Adipocyte (in vitro differentiated cells): ENCODE measurements around the gene CGREF1.

ENCODE experiments used
- DNase-seq: peaks from one replicate; pipeline ENCODE4 v3.0.0-alpha.2; 2015; ENCODE audit warnings: low read depth
- H3K27me3 ChIP-seq: replicated peaks from 2 replicates; pipeline ENCODE4 v1.7.0; 2013; ENCODE audit warnings: mild to moderate bottlenecking, low read length, moderate library complexity; ENCODE audit not compliant: control insufficient read depth, insufficient read depth
- H3K36me3 ChIP-seq: 2 replicates; pipeline ENCODE4 v1.7.0; 2013; ENCODE audit warnings: low read length, mild to moderate bottlenecking, moderate library complexity; ENCODE audit not compliant: control insufficient read depth, insufficient read depth, severe bottlenecking
- H3K4me1 ChIP-seq: 2 replicates; pipeline ENCODE4 v1.7.0; 2013; ENCODE audit warnings: mild to moderate bottlenecking, low read length, moderate library complexity; ENCODE audit not compliant: control insufficient read depth, insufficient read depth
- H3K4me3 ChIP-seq: 2 replicates; pipeline ENCODE4 v1.7.0; 2013; ENCODE audit warnings: mild to moderate bottlenecking, low read length, moderate library complexity
- H3K9ac ChIP-seq: 2 replicates; pipeline ENCODE4 v1.7.0; 2013; ENCODE audit warnings: mild to moderate bottlenecking, low read length, moderate library complexity
- H3K9me3 ChIP-seq: 2 replicates; pipeline ENCODE4 v1.7.0; 2013; ENCODE audit warnings: mild to moderate bottlenecking, low read length, moderate library complexity; ENCODE audit not compliant: control insufficient read depth

CGREF1 gene

DNA sequence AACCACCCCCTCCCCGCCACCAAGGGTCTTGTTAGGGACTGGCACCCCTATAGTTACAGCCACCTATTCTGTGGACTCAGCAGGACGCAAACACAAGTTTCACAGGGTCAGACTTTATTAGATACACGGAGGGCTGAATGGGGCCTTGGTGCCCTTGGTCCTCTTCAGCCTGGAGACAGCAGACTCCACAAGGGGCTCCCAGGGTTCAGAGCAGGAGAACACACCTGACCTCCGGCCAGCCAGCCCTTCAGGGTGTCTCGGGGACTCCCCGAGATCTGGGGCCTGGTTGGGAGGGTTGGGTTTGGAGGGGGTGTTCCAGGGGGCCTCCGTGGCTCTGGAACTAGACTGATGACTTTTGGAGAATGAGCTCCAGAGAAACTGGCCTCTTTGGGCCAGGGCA, 17.8 kb upstream of the CGREF1 start:
- Histone ChIP-seq H3K36me3 (peaks cover 14% of the 10 kb centered on the region), H3K27me3 (peaks cover 2% of the 10 kb centered on the region), H3K9me3 (no peaks in the 10 kb centered on the region), H3K4me1 (peaks cover 18% of the 10 kb centered on the region), H3K4me3 (no peak overlapping the region), H3K9ac (no peak overlapping the region)
- no peak for DNase-seq

DNA sequence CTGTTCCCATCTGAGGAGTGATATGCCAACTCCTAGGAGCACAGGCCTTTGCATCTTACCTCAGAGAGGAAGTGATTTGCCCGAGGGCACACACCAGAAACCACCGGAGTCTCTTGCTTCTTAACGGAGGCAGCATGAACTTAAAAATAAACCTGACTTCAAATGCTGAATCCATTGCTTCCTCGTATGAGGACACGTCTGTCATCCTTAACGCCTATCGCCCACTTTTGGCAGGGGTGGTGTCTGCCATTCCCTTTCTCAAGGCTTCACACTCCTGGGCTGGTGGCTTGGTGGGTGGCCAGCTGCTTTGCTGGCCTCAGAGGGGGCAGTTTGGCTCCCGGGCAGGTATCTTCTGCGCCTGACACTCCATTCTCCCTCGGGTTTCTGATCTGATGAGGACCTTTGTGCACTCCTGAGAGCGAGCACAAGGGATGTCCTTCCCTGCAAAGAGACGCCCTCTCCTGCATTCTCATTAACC, 16.6 kb upstream of the CGREF1 start:
- Histone ChIP-seq H3K4me1 (peaks cover 23% of the 10 kb centered on the region), H3K9me3 (no peaks in the 10 kb centered on the region), H3K36me3 (peaks cover 26% of the 10 kb centered on the region), H3K4me3 (no peak overlapping the region), H3K9ac (no peak overlapping the region), H3K27me3 (peaks cover 1% of the 10 kb centered on the region)
- no peak for DNase-seq

GRCh38 chr2:27134781-27135477, 16.0 kb upstream of the CGREF1 start:
- no peaks in the 10 kb centered on the region for H3K27me3 ChIP-seq
- peaks cover 32% of the 10 kb centered on the region for H3K36me3 ChIP-seq
- peak overlapping the region; percentile 99 for H3K9ac ChIP-seq
- no peaks in the 10 kb centered on the region for H3K9me3 ChIP-seq
- DNase-seq = no peak
- H3K4me1 ChIP-seq = peaks cover 23% of the 10 kb centered on the region
- peak overlapping the region; percentile 86 for H3K4me3 ChIP-seq

- peak; percentile 99 for DNase-seq
- H3K4me1 ChIP-seq = peaks cover 23% of the 10 kb centered on the region
- H3K9ac ChIP-seq = peak within 1 kb of the TSS; percentile 99
- H3K4me3 ChIP-seq = peak within 1 kb of the TSS; percentile 86
- H3K27me3 ChIP-seq = no peaks in the 10 kb centered on the region
- H3K36me3 ChIP-seq = peaks cover 40% of the 10 kb centered on the region
- no peaks in the 10 kb centered on the region for H3K9me3 ChIP-seq
These were observed 15.2 kb upstream of the CGREF1 start, which contains the start of gene PREB for GRCh38 chr2:27133905-27134780. PREB (minus strand) TSS chr2:27134636; CDS start chr2:27134421, 215 bp downstream.

GRCh38 chr2:27133195-27133875, 14.4 kb upstream of the CGREF1 start:
- Histone ChIP-seq H3K4me1 (peaks cover 23% of the 10 kb centered on the region), H3K9me3 (no peaks in the 10 kb centered on the region), H3K9ac (peak overlapping the region; percentile 99), H3K27me3 (no peaks in the 10 kb centered on the region), H3K4me3 (peak overlapping the region; percentile 86), H3K36me3 (peaks cover 41% of the 10 kb centered on the region)
- peak; percentile 21 for DNase-seq

DNA sequence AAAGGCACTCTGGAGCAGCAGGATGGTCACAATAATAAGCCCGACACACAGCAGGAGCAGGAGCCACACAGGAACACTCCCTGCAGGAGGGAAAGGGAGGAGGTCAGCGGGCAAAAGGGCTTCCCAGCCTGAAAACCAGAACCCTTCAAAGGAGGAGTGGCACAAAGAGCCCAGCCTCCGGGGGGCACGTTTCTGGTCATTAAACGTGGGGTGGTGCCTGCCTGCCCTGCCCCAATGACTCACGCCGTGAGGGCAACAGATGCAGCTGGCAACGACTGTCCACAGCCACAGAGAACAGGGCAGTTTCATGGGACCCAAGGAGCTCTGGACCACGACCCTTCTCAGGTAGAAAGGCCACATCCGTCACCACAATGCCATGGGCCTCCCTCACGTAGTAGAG, 12.5 kb upstream of the CGREF1 start:
- Histone ChIP-seq H3K36me3 (peaks cover 41% of the 10 kb centered on the region), H3K9ac (peak overlapping the region; percentile 99), H3K4me1 (peaks cover 25% of the 10 kb centered on the region), H3K27me3 (no peaks in the 10 kb centered on the region), H3K9me3 (no peaks in the 10 kb centered on the region), H3K4me3 (peak overlapping the region; percentile 86)
- no peak for DNase-seq

DNA sequence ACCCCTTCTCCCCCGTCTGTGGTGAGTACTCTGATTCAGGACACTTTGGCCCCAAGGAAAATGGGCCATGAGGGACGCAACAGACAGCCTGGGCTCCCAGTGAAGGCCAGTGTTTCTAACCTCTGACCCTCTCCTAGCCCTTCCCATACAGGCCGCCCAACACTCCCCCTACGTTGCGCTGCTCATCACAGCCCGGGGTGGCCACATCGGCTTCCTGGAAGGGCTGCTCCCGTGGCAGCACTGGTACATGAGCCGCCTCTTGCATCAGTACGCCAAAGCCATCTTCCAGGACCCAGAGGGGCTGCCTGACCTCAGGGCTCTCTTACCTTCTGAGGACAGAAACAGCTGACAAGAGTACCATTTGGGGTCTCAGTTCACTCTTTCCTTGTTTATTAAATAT, 11.5 kb upstream of the CGREF1 start:
- Histone ChIP-seq H3K27me3 (no peaks in the 10 kb centered on the region), H3K4me1 (peaks cover 33% of the 10 kb centered on the region), H3K9ac (no peak overlapping the region), H3K9me3 (no peaks in the 10 kb centered on the region), H3K36me3 (peaks cover 41% of the 10 kb centered on the region), H3K4me3 (no peak overlapping the region)
- no peak for DNase-seq

- no peak for DNase-seq
These were observed 10.0 kb upstream of the CGREF1 start for GRCh38 chr2:27128668-27129571.

DNA sequence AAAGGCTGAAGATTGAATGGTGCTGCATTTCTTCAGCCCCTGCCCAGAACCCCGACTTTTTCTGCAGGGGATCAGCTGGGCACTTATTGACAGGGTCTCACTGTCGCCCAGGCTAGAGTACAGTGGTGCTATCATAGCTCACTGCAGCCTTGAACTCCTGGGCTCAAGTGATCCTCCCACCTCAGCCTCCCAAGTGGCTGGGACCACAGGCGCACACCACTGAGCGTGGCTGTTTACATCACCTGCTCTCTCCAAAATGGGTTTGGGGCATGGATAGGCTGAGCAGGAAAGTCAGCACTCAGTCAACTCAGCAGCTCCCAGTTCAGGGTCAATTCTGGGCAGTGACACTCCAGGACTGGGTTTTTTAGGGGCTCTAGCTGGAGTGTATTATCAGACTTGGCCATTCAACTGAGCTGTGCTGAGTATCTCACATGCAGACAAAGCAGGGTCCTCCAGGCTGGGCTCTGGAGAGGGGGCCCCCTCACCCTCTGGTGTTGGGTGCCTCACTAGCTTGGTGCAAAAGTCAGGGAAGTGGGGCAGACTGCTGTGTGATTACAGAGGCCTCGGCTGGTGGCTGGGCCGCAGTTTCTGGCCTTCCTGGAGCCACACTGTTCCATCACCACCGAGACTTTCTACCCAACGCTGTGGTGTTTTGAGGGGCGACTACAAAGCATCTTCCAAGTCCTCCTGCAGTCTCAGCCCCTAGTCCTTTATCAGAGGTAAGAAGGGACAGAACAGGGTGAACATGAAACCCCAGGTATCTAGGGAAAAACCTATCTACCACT, 9.1 kb upstream of the CGREF1 start:
- Histone ChIP-seq H3K4me3 (no peak overlapping the region), H3K9ac (no peak overlapping the region), H3K4me1 (peaks cover 31% of the 10 kb centered on the region), H3K27me3 (no peaks in the 10 kb centered on the region), H3K9me3 (no peaks in the 10 kb centered on the region), H3K36me3 (peaks cover 40% of the 10 kb centered on the region)
- DNase-seq = no peak

More at GRCh38 chr2:27128668-27129571, 10.0 kb upstream of the CGREF1 start:
- Histone ChIP-seq H3K27me3 (no peaks in the 10 kb centered on the region), H3K9ac (peak overlapping the region; percentile 5), H3K4me3 (no peak overlapping the region), H3K9me3 (no peaks in the 10 kb centered on the region), H3K4me1 (peaks cover 33% of the 10 kb centered on the region), H3K36me3 (peaks cover 41% of the 10 kb centered on the region)

- peaks cover 22% of the 10 kb centered on the region for H3K36me3 ChIP-seq
- no peak for DNase-seq
- H3K4me1 ChIP-seq = peaks cover 14% of the 10 kb centered on the region
- no peaks in the 10 kb centered on the region for H3K9me3 ChIP-seq
- H3K4me3 ChIP-seq = no peak overlapping the region
- H3K9ac ChIP-seq = peak overlapping the region; percentile 6
- H3K27me3 ChIP-seq = peaks cover 7% of the 10 kb centered on the region
These were observed 7.4 kb upstream of the CGREF1 start for GRCh38 chr2:27126252-27126710.
